ENCODE data around the gene PGAM2.
"Not testable (repeated sequence)": the region's sequence is repeated elsewhere in the genome, so short reads cannot be mapped to it uniquely, and the experiment has no call there.

DNA sequence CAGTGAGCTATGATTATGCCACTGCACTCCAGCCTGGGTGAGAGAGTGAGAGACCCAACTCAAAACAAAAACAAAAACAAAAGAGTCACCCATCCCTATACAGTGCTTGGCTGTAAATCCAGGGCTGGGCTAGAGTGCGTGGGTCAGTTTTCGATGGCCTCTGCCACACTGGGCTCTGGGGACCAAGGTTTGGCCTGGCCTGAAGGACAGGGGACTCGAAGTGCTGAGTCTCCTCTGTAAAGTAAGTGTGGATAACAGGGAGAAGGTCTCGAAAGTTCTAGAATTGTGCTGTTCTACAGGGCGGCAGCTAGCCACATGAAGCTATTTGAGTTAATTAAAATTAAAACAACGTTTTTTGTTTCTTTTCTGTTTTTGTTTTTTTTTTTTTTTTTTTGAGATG lies 33.3 kb downstream of the PGAM2 start:
- TF ChIP-seq CEBPB (IDR thresholded peaks at IDR 0.05; ENCODE audit: borderline replicate concordance, low read depth, low read length); CTCF (CRISPR knock-in tag; IDR thresholded peaks at IDR 0.05); RFX1 (IDR thresholded peaks at IDR 0.05); RNF2 (conservative IDR thresholded peaks at IDR 0.05; ENCODE audit: low read depth): not testable (repeated sequence)

Data from HepG2 (cell line).